K562 (cell line): ENCODE measurements around the gene MAP4. TPM values are rescaled to one million over a fixed set of nuclear protein-coding genes. Genes with fewer than 3 reads are reported as not detected.
A peak's percentile ranks its signal among the peaks of the same experiment; 100 is the strongest.

Source experiments
- ATF3 ChIP-seq, 2 experiments: fragments of 450-650 bp in 1 of 2; sonication (generic) in 1 of 2; formaldehyde crosslinking in 1 of 2; IDR thresholded peaks in 1 of 2; conservative IDR thresholded peaks in 1 of 2; 2 replicates each; pipeline versions ENCODE4 v1.6.1 to v1.8.1; 2016 to 2023; ENCODE audit warnings: mild to moderate bottlenecking in 2 of 2, moderate library complexity in 2 of 2, inconsistent platforms in 1 of 2, missing genetic modification reagents in 1 of 2
- CBFA2T2 ChIP-seq: fragments of 450-650 bp; conservative IDR thresholded peaks from 2 replicates; pipeline ENCODE4 v1.6.1; 2017; ENCODE audit warnings: mild to moderate bottlenecking
- CHD1 ChIP-seq: fragments of 200-600 bp; sonication (generic); IDR thresholded peaks from one replicate; pipeline ENCODE4 v1.6.1; 2012; ENCODE audit warnings: mild to moderate bottlenecking, moderate library complexity, low read length, inconsistent platforms
- CREB1 ChIP-seq, 2 experiments: sonication (generic) in 1 of 2; formaldehyde crosslinking in 1 of 2; IDR thresholded peaks; 2 replicates each; pipeline versions ENCODE4 v1.6.1 to v1.8.0; 2012 to 2022; ENCODE audit warnings: inconsistent platforms in 1 of 2, mild to moderate bottlenecking in 1 of 2, missing genetic modification reagents in 1 of 2, moderate library complexity in 1 of 2
- HBP1 ChIP-seq: fragments of 450-650 bp; formaldehyde crosslinking; IDR thresholded peaks from 2 replicates; pipeline ENCODE4 v1.4.0; 2022; ENCODE audit warnings: missing genetic modification characterization
- HOXB6 ChIP-seq: fragments of 250-450 bp; sonication (Bioruptor Pico); IDR thresholded peaks from 2 replicates; pipeline ENCODE4 v1.5.1; 2022; ENCODE audit warnings: mild to moderate bottlenecking, borderline replicate concordance
- KDM4B ChIP-seq, 2 experiments: fragments of 450-650 bp in 1 of 2; sonication (generic) in 1 of 2; IDR thresholded peaks; 2 replicates each; pipeline ENCODE4 v1.6.1; 2016 to 2017; ENCODE audit warnings: borderline replicate concordance in 2 of 2, antibody characterized with exemption in 1 of 2, low read depth in 1 of 2, mild to moderate bottlenecking in 1 of 2
- MAZ ChIP-seq, 2 experiments: fragments of 450-650 bp in 1 of 2; sonication (generic) in 1 of 2; formaldehyde crosslinking; IDR thresholded peaks in 1 of 2; conservative IDR thresholded peaks in 1 of 2; 2 replicates each; pipeline versions ENCODE4 v1.4.0 to v1.5.0; 2020; ENCODE audit warnings: mild to moderate bottlenecking in 1 of 2, missing genetic modification reagents in 1 of 2
- NFYB ChIP-seq: IDR thresholded peaks from 2 replicates; pipeline ENCODE4 v1.6.1; 2011; ENCODE audit warnings: mild to moderate bottlenecking, moderate library complexity; ENCODE audit not compliant: insufficient read length; ENCODE audit errors: extremely low read depth
- POLR2G ChIP-seq: fragments of 200-400 bp; formaldehyde crosslinking; IDR thresholded peaks from 2 replicates; pipeline ENCODE4 v1.6.1; 2017; ENCODE audit warnings: low read depth, mild to moderate bottlenecking, antibody characterized with exemption, low read length, moderate library complexity
- PTTG1 ChIP-seq: fragments of 450-650 bp; IDR thresholded peaks from 2 replicates; pipeline ENCODE4 v1.6.1; 2016; ENCODE audit warnings: low read depth, mild to moderate bottlenecking, missing genetic modification characterization, missing compliant biosample characterization
- PURB ChIP-seq: sonication (generic); formaldehyde crosslinking; IDR thresholded peaks from 2 replicates; pipeline ENCODE4 v1.9.0; 2021; ENCODE audit warnings: low read depth, mild to moderate bottlenecking, missing genetic modification reagents
- SLC30A9 ChIP-seq: fragments of 250-450 bp; sonication (Bioruptor Pico); IDR thresholded peaks from 2 replicates; pipeline ENCODE4 v1.8.0; 2022; ENCODE audit warnings: mild to moderate bottlenecking, moderate library complexity
- SMC3 ChIP-seq: conservative IDR thresholded peaks from 2 replicates; pipeline ENCODE4 v1.6.1; 2011; ENCODE audit warnings: low read depth, low read length, improper control_type of control experiment; ENCODE audit not compliant: insufficient read depth
- TFAP4 ChIP-seq: sonication (generic); formaldehyde crosslinking; IDR thresholded peaks from 2 replicates; pipeline ENCODE4 v1.8.0; 2022; ENCODE audit warnings: missing genetic modification reagents, mild to moderate bottlenecking, moderate library complexity, borderline replicate concordance
- USF1 ChIP-seq: sonication (generic); formaldehyde crosslinking; IDR thresholded peaks from 2 replicates; pipeline ENCODE4 v1.9.0; 2022; ENCODE audit warnings: mild to moderate bottlenecking, missing genetic modification reagents
- ZBTB7A ChIP-seq: IDR thresholded peaks from 2 replicates; pipeline ENCODE4 v1.6.1; 2011; ENCODE audit warnings: low read depth, mild to moderate bottlenecking, low read length, moderate library complexity, borderline replicate concordance; ENCODE audit not compliant: control insufficient read depth
- ZFPM2 ChIP-seq: fragments of 250-450 bp; sonication (Bioruptor Pico); IDR thresholded peaks from 2 replicates; pipeline ENCODE4 v1.5.1; 2022; ENCODE audit warnings: mild to moderate bottlenecking
- ZNF217 ChIP-seq: sonication (generic); formaldehyde crosslinking; IDR thresholded peaks from 2 replicates; pipeline ENCODE4 v1.8.0; 2022; ENCODE audit warnings: mild to moderate bottlenecking, missing genetic modification reagents
- ZNF41 ChIP-seq: fragments of 250-450 bp; sonication (Bioruptor Pico); conservative IDR thresholded peaks from 2 replicates; pipeline ENCODE4 v1.4.0; 2020; ENCODE audit warnings: mild to moderate bottlenecking
- ZNF707 ChIP-seq: fragments of 250-450 bp; sonication (Bioruptor Pico); conservative IDR thresholded peaks from 2 replicates; pipeline ENCODE4 v1.8.0; 2022; ENCODE audit warnings: inconsistent platforms, mild to moderate bottlenecking, moderate library complexity
- ZSCAN32 ChIP-seq: fragments of 450-650 bp; formaldehyde crosslinking; IDR thresholded peaks from 2 replicates; pipeline ENCODE4 v1.4.0; 2020; ENCODE audit warnings: mild to moderate bottlenecking, moderate library complexity
- polyA plus RNA-seq, 8 experiments: library from polyadenylated mRNA; depleted of rRNA in 4 of 8; stranded (reverse) in 5 of 8; unstranded in 3 of 8; fragments of >200 nt; fragmentation: Nextera tagmentation in 2 of 8; fragmentation: Illumina TruSeq in 1 of 8; extraction: Ambion mirVana in 2 of 8; extraction: Trizol in 1 of 8; gene quantifications; 2 replicates each; pipeline versions ENCODE4 v1.2.1 to v1.2.3, GENCODE V29; 2011 to 2014; ENCODE audit warnings: inconsistent platforms in 1 of 8, missing spikeins in 1 of 8
- total RNA-seq, 7 experiments: library from RNA; depleted of rRNA in 6 of 7; stranded (reverse); fragments of >200 nt in 6 of 7; fragmentation: Illumina TruSeq in 2 of 7; extraction: Trizol in 2 of 7; gene quantifications; 2 replicates each; pipeline versions ENCODE4 v1.2.1 to v1.2.3, GENCODE V29; 2011 to 2021; ENCODE audit warnings: low replicate concordance in 1 of 7

MAP4 gene
- total and polyA plus RNA-seq, 9 of the 15 experiments (the other 6 are each of a cell fraction or from before 2014, with no cell fraction given) = 13.3 to 141 (median 36.8) TPM

GRCh38 chr3:47849699-47850563 lies 166.3 kb downstream of the MAP4 start (continued):
- TF ChIP-seq POLR2G = peak; percentile 81
- no peak for TF ChIP-seq ZNF707
- TF ChIP-seq SMC3 = peak; percentile 41; the same call in 1 of the 2 replicates
- TF ChIP-seq CREB1 (IDR thresholded peaks at IDR 0.05) = no peak
- TF ChIP-seq CREB1 (CRISPR knock-in tag; IDR thresholded peaks at IDR 0.05) = no peak
- TF ChIP-seq CBFA2T2 = no peak
- TF ChIP-seq ZNF41 = no peak
- no peak for TF ChIP-seq ZFPM2 (CRISPR knock-in tag)
- TF ChIP-seq ATF3 (IDR thresholded peaks at IDR 0.05) = no peak
- no peak for TF ChIP-seq ATF3 (CRISPR knock-in tag; conservative IDR thresholded peaks at IDR 0.05)
- TF ChIP-seq PURB = no peak
- TF ChIP-seq KDM4B (IDR thresholded peaks at IDR 0.05; ENCODE audit: borderline replicate concordance in 2 of 2, low read depth in 1 of 2) = no peak
- no peak for TF ChIP-seq ZSCAN32
- TF ChIP-seq ZBTB7A = no peak
- TF ChIP-seq SLC30A9 = no peak
- no peak for TF ChIP-seq CHD1
- TF ChIP-seq NFYB = no peak
- TF ChIP-seq PTTG1 = no peak
- no peak for TF ChIP-seq TFAP4 (CRISPR knock-in tag)
- no peak for TF ChIP-seq HOXB6 (CRISPR knock-in tag)
- no peak for TF ChIP-seq HBP1 (CRISPR knock-in tag)
- TF ChIP-seq USF1 = no peak
- TF ChIP-seq ZNF217 (CRISPR knock-in tag) = no peak
- 0 out of 4 replicates have a peak, but pooled peaks of 1 of the 2 experiments have one; percentile 21 for TF ChIP-seq MAZ (CRISPR knock-in tag; conservative IDR thresholded peaks at IDR 0.05 in 1 of 2, IDR thresholded peaks at IDR 0.05 in 1 of 2)
